Coronary artery (tissue), 2 donors: ENCODE measurements around the gene USP17L5.
"Not testable (repeated sequence)": the region's sequence is repeated elsewhere in the genome, so short reads cannot be mapped to it uniquely, and the experiment has no call there.

Experiments
- DNase-seq: peaks from one replicate; pipeline ENCODE4 v3.0.0-alpha.2; 2017; ENCODE audit warnings: low spot score
- H3K27ac ChIP-seq, 2 donors: fragments of 200-600 bp; sonication (generic); one replicate each; pipeline ENCODE4 v1.5.1; 2016 to 2019
- H3K4me3 ChIP-seq: fragments of 200-600 bp; sonication (generic); 2 replicates; pipeline ENCODE4 v1.5.1; 2016; ENCODE audit warnings: mild to moderate bottlenecking, moderate library complexity
- TF ChIP-seq, protein P1 (sequence below): fragments of 200-600 bp; sonication (generic); IDR thresholded peaks from one replicate; pipeline ENCODE4 v1.5.1; 2019; ENCODE audit warnings: antibody characterized with exemption

USP17L5 gene, protein sequence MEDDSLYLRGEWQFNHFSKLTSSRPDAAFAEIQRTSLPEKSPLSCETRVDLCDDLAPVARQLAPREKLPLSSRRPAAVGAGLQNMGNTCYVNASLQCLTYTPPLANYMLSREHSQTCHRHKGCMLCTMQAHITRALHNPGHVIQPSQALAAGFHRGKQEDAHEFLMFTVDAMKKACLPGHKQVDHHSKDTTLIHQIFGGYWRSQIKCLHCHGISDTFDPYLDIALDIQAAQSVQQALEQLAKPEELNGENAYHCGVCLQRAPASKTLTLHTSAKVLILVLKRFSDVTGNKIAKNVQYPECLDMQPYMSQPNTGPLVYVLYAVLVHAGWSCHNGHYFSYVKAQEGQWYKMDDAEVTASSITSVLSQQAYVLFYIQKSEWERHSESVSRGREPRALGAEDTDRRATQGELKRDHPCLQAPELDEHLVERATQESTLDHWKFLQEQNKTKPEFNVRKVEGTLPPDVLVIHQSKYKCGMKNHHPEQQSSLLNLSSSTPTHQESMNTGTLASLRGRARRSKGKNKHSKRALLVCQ

GRCh38 chr4:9339103-9339502, at the start of gene USP17L5:
USP17L5 (plus strand) TSS chr4:9339403; CDS start chr4:9339403, 0 bp downstream.
- DNase-seq, H3K27ac ChIP-seq: not testable (repeated sequence)

GRCh38 chr4:9324191-9324590, 15.0 kb upstream of the USP17L5 start:
- DNase-seq, H3K27ac ChIP-seq: not testable (repeated sequence)

More at GRCh38 chr4:9339103-9339502, at the start of gene USP17L5:
- not testable (repeated sequence) for H3K4me3 ChIP-seq

DNA sequence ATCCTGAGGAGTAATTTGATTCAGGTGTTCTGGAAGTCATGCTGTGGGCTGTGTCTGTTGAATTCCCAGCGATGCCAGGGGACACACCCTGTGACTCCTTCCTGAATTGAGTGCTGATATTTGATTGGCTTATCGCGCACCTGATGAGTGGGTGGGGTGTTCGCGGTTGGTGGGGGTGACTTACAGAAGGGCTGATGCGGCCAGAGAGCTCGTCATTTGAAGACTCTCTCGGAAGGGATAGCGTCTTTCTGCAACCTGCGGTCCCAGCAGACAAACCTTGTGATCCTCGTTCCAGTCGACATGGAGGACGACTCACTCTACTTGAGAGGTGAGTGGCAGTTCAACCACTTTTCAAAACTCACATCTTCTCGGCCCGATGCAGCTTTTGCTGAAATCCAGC, 14.3 kb upstream of the USP17L5 start, which contains the start of gene USP17L24:
TSS of gene USP17L24 (plus strand) at position 301 of the 400 bp plus-strand sequence. CDS start at position 301, 0 bp downstream.
- H3K4me3 ChIP-seq, DNase-seq, H3K27ac ChIP-seq: not testable (repeated sequence)

More at GRCh38 chr4:9324191-9324590, 15.0 kb upstream of the USP17L5 start:
- H3K4me3 ChIP-seq = not testable (repeated sequence)

DNA sequence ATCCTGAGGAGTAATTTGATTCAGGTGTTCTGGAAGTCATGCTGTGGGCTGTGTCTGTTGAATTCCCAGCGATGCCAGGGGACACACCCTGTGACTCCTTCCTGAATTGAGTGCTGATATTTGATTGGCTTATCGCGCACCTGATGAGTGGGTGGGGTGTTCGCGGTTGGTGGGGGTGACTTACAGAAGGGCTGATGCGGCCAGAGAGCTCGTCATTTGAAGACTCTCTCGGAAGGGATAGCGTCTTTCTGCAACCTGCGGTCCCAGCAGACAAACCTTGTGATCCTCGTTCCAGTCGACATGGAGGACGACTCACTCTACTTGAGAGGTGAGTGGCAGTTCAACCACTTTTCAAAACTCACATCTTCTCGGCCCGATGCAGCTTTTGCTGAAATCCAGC, 9.6 kb upstream of the USP17L5 start, which contains the start of gene USP17L25:
TSS of gene USP17L25 (plus strand) at position 301 of the 400 bp plus-strand sequence. CDS start at position 301, 0 bp downstream.
- not testable (repeated sequence) for DNase-seq, H3K4me3 ChIP-seq, H3K27ac ChIP-seq

- not testable (repeated sequence) for H3K4me3 ChIP-seq, H3K27ac ChIP-seq, DNase-seq
Measured at GRCh38 chr4:9334358-9334757, 4.8 kb upstream of the USP17L5 start, which contains the start of gene USP17L26. USP17L26 (plus strand) TSS chr4:9334658; CDS start chr4:9334658, 0 bp downstream.

DNA sequence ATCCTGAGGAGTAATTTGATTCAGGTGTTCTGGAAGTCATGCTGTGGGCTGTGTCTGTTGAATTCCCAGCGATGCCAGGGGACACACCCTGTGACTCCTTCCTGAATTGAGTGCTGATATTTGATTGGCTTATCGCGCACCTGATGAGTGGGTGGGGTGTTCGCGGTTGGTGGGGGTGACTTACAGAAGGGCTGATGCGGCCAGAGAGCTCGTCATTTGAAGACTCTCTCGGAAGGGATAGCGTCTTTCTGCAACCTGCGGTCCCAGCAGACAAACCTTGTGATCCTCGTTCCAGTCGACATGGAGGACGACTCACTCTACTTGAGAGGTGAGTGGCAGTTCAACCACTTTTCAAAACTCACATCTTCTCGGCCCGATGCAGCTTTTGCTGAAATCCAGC, 4.6 kb downstream of the USP17L5 start, which contains the start of gene USP17L27:
TSS of gene USP17L27 (plus strand) at position 301 of the 400 bp plus-strand sequence. CDS start at position 301, 0 bp downstream.
- not testable (repeated sequence) for H3K4me3 ChIP-seq, H3K27ac ChIP-seq, DNase-seq

- not testable (repeated sequence) for H3K4me3 ChIP-seq, DNase-seq, H3K27ac ChIP-seq
Measured at GRCh38 chr4:9348593-9348992, 9.4 kb downstream of the USP17L5 start, which contains the start of gene USP17L28. USP17L28 (plus strand) TSS chr4:9348893; CDS start chr4:9348893, 0 bp downstream.

- not testable (repeated sequence) for H3K27ac ChIP-seq, DNase-seq, H3K4me3 ChIP-seq
Measured at GRCh38 chr4:9350866-9351265, 11.7 kb downstream of the USP17L5 start.

GRCh38 chr4:9353338-9353737, 14.1 kb downstream of the USP17L5 start, which contains the start of gene USP17L29:
USP17L29 (plus strand) TSS chr4:9353638; CDS start chr4:9353638, 0 bp downstream.
- not testable (repeated sequence) for DNase-seq

GRCh38 chr4:9362829-9363228, 23.6 kb downstream of the USP17L5 start, which contains the start of gene USP17L30:
USP17L30 (plus strand) TSS chr4:9363129; CDS start chr4:9363129, 0 bp downstream.
- not testable (repeated sequence) for DNase-seq, H3K27ac ChIP-seq, H3K4me3 ChIP-seq

More at GRCh38 chr4:9353338-9353737, 14.1 kb downstream of the USP17L5 start, which contains the start of gene USP17L29:
- H3K4me3 ChIP-seq, H3K27ac ChIP-seq: not testable (repeated sequence)

- H3K27ac ChIP-seq, H3K4me3 ChIP-seq, DNase-seq: not testable (repeated sequence)
Measured at GRCh38 chr4:9379881-9380280, 40.7 kb downstream of the USP17L5 start.

DNA sequence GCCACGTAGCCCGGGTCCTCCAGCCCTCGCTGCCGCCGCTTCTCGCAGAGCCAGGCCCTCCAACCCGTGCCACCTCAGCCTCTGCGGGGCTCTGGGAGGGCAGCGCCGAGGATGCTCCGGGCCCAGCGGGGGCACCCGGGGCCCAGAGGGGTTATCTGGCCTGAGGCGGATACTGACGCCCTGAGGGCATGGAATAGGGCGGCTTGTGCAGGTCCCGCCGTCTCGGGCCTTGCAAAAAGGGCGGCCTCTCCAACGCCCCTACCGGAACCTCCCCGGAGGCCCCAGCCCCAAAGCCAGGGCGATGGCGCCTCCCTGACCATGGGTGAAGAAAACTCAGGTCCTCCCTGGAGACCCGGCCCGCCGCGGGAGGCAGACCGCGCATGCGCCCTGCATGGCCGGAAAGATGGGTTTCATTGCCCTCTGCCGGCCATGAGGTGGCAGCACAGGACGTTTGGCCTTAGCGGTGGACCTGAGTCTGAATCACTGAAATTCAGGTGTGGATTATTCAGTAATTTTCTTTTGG, 41.9 kb downstream of the USP17L5 start:
- not testable (repeated sequence) for DNase-seq, H3K27ac ChIP-seq
- peak overlapping the region; percentile 62 for H3K4me3 ChIP-seq

DNA sequence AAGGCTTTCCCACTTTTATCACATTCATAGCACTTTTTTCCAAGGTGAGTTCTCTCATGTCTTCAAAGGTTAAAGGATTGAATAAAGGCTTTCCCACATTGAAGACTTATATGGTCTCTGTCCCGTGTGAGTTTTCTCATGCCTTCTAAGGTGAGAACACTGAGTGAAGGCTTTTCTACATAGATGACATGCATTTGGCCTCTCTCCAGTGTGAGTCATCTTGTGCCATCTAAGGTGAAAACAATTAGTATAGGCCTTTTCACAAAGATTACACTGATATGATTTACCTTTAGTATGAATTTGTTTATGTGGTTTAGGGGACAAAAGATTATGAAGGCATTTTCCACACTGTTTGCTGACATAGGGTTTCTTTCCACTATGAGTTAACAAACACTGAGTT, 44.9 kb downstream of the USP17L5 start:
- DNase-seq = no peak
- H3K27ac ChIP-seq = no peak overlapping the region
- TF ChIP-seq, protein P1, sequence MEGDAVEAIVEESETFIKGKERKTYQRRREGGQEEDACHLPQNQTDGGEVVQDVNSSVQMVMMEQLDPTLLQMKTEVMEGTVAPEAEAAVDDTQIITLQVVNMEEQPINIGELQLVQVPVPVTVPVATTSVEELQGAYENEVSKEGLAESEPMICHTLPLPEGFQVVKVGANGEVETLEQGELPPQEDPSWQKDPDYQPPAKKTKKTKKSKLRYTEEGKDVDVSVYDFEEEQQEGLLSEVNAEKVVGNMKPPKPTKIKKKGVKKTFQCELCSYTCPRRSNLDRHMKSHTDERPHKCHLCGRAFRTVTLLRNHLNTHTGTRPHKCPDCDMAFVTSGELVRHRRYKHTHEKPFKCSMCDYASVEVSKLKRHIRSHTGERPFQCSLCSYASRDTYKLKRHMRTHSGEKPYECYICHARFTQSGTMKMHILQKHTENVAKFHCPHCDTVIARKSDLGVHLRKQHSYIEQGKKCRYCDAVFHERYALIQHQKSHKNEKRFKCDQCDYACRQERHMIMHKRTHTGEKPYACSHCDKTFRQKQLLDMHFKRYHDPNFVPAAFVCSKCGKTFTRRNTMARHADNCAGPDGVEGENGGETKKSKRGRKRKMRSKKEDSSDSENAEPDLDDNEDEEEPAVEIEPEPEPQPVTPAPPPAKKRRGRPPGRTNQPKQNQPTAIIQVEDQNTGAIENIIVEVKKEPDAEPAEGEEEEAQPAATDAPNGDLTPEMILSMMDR = no peak
- H3K4me3 ChIP-seq = no peak overlapping the region

DNA sequence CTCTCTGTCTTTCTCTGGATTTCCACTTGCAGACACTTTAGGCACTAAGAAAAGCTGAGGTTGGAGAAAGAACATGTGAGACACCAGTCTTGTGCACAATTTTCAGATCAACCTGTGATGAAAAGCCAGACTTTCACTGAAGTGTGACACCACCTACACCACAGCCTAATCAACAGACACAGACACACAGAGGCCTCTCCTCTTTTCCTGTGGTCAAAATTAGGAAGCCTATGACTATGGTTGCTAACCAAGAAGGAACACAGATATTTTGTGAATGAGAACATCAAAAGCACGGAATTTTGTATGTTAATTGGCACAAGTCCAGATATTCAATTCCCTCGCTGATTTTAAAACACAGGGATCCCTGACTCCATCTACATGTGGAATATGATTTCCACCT, 49.8 kb downstream of the USP17L5 start:
- DNase-seq, H3K4me3 ChIP-seq, H3K27ac ChIP-seq: not testable (repeated sequence)
